ENCODE measurements around the gene TBC1D5.

The TBC1D5 gene

GRCh38 chr3:17589888-17590287, 152.5 kb downstream of the TBC1D5 start:
- DNase-seq (ENCODE audit: low spot score) = no peak

- no peak for DNase-seq (ENCODE audit: low spot score)
Measured at GRCh38 chr3:17588422-17588821, 154.0 kb downstream of the TBC1D5 start.

- DNase-seq (ENCODE audit: low spot score) = no peak
Measured at GRCh38 chr3:17585394-17586325, 156.8 kb downstream of the TBC1D5 start.

- no peak for DNase-seq (ENCODE audit: low spot score)
Measured at GRCh38 chr3:17584066-17584465, 158.4 kb downstream of the TBC1D5 start.

GRCh38 chr3:17583530-17583929, 158.9 kb downstream of the TBC1D5 start:
- DNase-seq (ENCODE audit: low spot score) = no peak

GRCh38 chr3:17581421-17582080, 160.9 kb downstream of the TBC1D5 start:
- DNase-seq (ENCODE audit: low spot score) = no peak

- DNase-seq (ENCODE audit: low spot score) = no peak
Measured at GRCh38 chr3:17580901-17581300, 161.5 kb downstream of the TBC1D5 start.

- no peak for DNase-seq (ENCODE audit: low spot score)
Measured at GRCh38 chr3:17579289-17580031, 163.0 kb downstream of the TBC1D5 start.

- DNase-seq (ENCODE audit: low spot score) = no peak
Measured at GRCh38 chr3:17577796-17578520, 164.5 kb downstream of the TBC1D5 start.

- DNase-seq (ENCODE audit: low spot score) = no peak
Measured at GRCh38 chr3:17573396-17573795, 169.0 kb downstream of the TBC1D5 start.

- no peak for DNase-seq (ENCODE audit: low spot score)
Measured at GRCh38 chr3:17571686-17572085, 170.7 kb downstream of the TBC1D5 start.

GRCh38 chr3:17562845-17563244, 179.6 kb downstream of the TBC1D5 start:
- DNase-seq (ENCODE audit: low spot score) = no peak

- DNase-seq (ENCODE audit: low spot score) = no peak
Measured at GRCh38 chr3:17558565-17558964, 183.9 kb downstream of the TBC1D5 start.

GRCh38 chr3:17557749-17558463, 184.5 kb downstream of the TBC1D5 start:
- DNase-seq (ENCODE audit: low spot score) = no peak

GRCh38 chr3:17555525-17555924, 186.9 kb downstream of the TBC1D5 start:
- DNase-seq (ENCODE audit: low spot score) = no peak

GRCh38 chr3:17554078-17554477, 188.4 kb downstream of the TBC1D5 start:
- DNase-seq (ENCODE audit: low spot score) = no peak

- no peak for DNase-seq (ENCODE audit: low spot score)
Measured at GRCh38 chr3:17553080-17553479, 189.4 kb downstream of the TBC1D5 start.

GRCh38 chr3:17552351-17552750, 190.1 kb downstream of the TBC1D5 start:
- DNase-seq (ENCODE audit: low spot score) = no peak

- DNase-seq (ENCODE audit: low spot score) = no peak
Measured at GRCh38 chr3:17551895-17552294, 190.5 kb downstream of the TBC1D5 start.

GRCh38 chr3:17551333-17551732, 191.1 kb downstream of the TBC1D5 start:
- no peak for DNase-seq (ENCODE audit: low spot score)

- no peak for DNase-seq (ENCODE audit: low spot score)
Measured at GRCh38 chr3:17550624-17551023, 191.8 kb downstream of the TBC1D5 start.
